Bronchial epithelial cell (primary cell): Measurements from ENCODE around the gene C12orf43. TPM values are rescaled to one million over a fixed set of nuclear protein-coding genes. Genes with fewer than 3 reads are reported as not detected.

ENCODE experiments used
- DNase-seq: peaks from one replicate; pipeline ENCODE4 v3.0.0-alpha.2; 2010; ENCODE audit warnings: low read depth
- FAIRE-seq: peaks from 2 replicates; lab custom pipeline; 2011; peaks lifted over from hg19 to GRCh38; lab: Jason Lieb, UNC
- H3K27me3 ChIP-seq: 2 replicates; pipeline ENCODE4 v1.5.1; 2011; ENCODE audit warnings: low read length; ENCODE audit not compliant: control insufficient read depth, insufficient read depth
- H3K36me3 ChIP-seq: 2 replicates; pipeline ENCODE4 v1.5.1; 2011; ENCODE audit warnings: low read length; ENCODE audit not compliant: control insufficient read depth, insufficient read depth
- H3K4me3 ChIP-seq: 2 replicates; pipeline ENCODE4 v1.5.1; 2011; ENCODE audit warnings: mild to moderate bottlenecking, low read depth, low read length, control low read depth
- CTCF ChIP-seq: IDR thresholded peaks from 2 replicates; pipeline ENCODE4 v1.5.1; 2011; ENCODE audit warnings: mild to moderate bottlenecking, moderate library complexity, low read length, control low read depth, inconsistent platforms; ENCODE audit not compliant: insufficient read depth, severe bottlenecking
- total RNA-seq: library from RNA; depleted of rRNA; stranded (reverse); fragments of >200 nt; gene quantifications from 2 replicates; pipeline ENCODE4 v1.2.1, GENCODE V29; 2014

Gene C12orf43
- total RNA-seq, 1 donor from 2014 or later = 6.3 TPM

GRCh38 chr12:121022713-121023112, 6.4 kb upstream of the C12orf43 start:
- Histone ChIP-seq H3K4me3 (no peak overlapping the region), H3K36me3 (no peaks in the 10 kb centered on the region), H3K27me3 (no peaks in the 10 kb centered on the region)
- no peak for TF ChIP-seq CTCF
- no peak for FAIRE-seq
- DNase-seq = no peak

- DNase-seq = no peak
- no peak overlapping the region for H3K4me3 ChIP-seq
- no peaks in the 10 kb centered on the region for H3K36me3 ChIP-seq
- FAIRE-seq = no peak
- no peak for TF ChIP-seq CTCF
- H3K27me3 ChIP-seq = no peaks in the 10 kb centered on the region
Measured at GRCh38 chr12:121021754-121022153, 5.5 kb upstream of the C12orf43 start.

- H3K36me3 ChIP-seq = no peaks in the 10 kb centered on the region
- no peak for TF ChIP-seq CTCF
- no peak for FAIRE-seq
Measured at GRCh38 chr12:121018860-121019617, 2.8 kb upstream of the C12orf43 start.

GRCh38 chr12:121017966-121018491, 1.7 kb upstream of the C12orf43 start:
- FAIRE-seq (no peak), DNase-seq (no peak)
- no peak for TF ChIP-seq CTCF
- H3K36me3 ChIP-seq = no peaks in the 10 kb centered on the region
- no peak overlapping the region for H3K4me3 ChIP-seq
- H3K27me3 ChIP-seq = no peaks in the 10 kb centered on the region

More at GRCh38 chr12:121018860-121019617, 2.8 kb upstream of the C12orf43 start:
- no peak for DNase-seq
- H3K27me3 ChIP-seq = no peaks in the 10 kb centered on the region
- no peak overlapping the region for H3K4me3 ChIP-seq

GRCh38 chr12:121013715-121014114, 2.6 kb downstream of the C12orf43 start:
- Histone ChIP-seq H3K36me3 (peaks cover 6% of the 10 kb centered on the region), H3K27me3 (no peaks in the 10 kb centered on the region), H3K4me3 (no peak overlapping the region)
- FAIRE-seq (no peak), DNase-seq (no peak)
- TF ChIP-seq CTCF = no peak
